Right kidney (tissue), 1 donor: Measurements from ENCODE around the gene SSBP4.

Experiments
- DNase-seq: peaks from one replicate; pipeline ENCODE4 v3.0.0-alpha.2; 2016

Gene SSBP4

DNA sequence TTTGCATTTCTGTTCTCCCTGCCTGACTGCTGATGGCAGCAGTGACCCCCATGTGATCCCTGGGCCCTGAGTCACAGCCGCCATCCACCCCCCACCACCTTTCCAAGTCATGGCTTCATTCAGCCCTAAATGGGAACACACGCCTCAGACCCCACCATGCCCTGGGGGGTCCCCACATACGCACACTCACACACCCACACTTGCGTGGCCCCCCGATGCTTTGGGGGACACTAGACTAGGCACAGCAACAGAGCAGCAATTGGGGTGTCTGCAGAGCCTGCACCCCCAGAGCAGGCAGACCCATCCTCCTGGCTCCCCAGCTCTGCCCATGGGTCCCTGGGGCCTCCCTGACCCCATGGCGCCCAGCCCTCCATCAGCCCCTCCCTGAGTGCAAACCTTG lies 24.2 kb downstream of the SSBP4 start:
- DNase-seq = no peak

DNA sequence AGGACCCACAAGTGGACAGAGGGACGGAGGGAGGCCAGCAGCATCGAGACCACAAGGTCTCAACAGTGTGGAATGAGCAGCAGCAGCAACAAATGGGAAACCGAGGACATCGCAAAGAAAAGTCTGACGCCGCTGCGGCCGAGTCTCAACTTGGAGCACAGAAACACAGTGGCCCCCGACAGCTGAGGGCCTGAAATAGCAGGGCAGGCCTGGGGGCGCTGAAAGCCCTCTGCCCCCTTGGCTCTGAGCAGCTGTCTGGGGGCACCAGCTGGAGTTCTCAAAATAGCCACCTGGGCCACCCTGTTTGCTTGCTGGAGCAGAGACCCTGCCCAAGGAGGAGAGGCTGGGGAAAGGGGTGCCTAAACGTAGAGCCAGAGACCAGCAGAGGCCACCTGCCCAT lies 24.6 kb downstream of the SSBP4 start:
- no peak for DNase-seq

DNA sequence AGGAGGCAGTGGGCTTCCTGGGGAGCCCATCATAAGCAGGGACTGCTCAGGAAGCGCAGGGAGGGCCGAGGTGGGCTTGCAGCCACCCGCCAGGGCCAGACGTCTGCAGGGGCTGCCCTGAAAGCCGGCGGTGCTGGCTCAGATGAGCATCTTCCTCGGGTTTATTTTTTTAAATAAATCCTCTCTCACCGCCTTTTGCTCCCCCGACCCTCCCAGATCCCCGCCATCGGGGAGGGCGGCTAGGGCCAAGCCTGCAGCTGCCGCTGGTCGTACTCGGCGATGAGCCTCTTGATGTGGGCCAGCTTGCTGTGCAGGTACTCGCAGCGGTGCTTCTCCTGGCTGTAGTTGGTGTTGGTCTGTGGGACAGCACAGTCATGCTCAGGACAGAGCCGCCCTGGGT lies 25.3 kb downstream of the SSBP4 start:
- no peak for DNase-seq

DNA sequence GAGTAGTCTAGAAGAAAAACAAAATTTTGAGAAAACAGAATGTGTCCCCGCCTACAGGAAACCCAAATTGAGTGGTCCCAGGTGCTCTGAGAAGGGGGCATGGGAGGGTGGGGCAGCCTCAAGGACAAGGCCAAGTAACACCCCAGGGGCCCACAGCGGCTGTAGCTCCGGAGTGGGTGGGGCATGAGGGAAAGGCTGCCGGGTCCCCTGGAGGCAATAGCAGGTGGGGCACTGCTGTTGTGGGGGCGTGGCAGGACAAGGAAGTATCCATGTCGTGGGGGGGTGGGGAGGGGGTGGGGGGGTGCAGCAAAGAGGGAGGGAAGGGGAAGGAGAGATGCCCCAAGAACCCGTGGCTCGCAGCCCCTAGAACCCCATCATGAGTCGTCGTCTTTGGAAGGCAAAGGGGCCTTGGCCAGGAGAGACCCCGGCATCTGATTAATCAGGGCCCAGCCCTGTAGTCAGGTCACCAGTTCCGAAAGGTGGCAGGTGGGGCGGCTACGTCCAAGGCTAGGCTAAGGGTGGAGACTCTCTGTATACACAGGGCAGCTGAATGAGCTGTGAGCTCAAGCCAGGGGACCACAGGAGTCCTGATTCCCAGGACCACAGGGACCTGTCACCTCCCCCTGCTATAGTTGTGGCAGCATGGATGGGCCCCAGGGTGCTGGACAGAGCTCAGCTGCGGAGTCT lies 26.2 kb downstream of the SSBP4 start:
- DNase-seq = no peak

DNA sequence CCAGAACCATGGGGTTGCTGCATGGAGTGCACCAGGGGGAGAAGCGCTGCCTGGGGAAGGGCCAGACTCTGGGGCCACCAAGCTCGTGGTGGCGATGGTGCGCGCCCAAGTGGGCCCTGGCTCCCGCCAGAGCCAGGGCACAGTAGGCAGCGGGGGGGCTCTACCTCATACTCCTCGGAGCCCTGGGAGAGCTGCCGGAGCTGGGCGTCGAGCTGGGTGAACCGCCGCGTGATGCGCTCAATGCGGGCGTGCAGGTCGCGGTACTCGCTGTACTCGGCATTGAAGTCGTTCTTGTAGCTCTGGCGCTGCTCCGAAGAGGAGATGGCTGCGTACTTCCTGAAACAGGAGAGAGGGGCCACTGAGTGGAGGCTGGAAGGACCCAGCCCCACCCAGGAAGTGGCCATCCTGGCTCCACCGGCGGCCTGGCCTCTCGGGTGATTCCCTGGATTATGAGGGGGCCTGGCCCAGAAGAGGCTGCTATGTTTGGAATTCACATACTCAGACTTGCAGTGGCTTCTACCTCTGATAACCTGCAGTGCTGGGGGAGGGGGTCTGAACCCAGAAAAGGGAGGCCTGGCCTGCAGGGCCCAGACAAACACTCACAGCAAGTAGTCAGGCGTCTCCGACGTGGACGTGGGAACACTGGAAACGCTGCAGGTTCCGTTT lies 27.1 kb downstream of the SSBP4 start:
- DNase-seq = no peak

DNA sequence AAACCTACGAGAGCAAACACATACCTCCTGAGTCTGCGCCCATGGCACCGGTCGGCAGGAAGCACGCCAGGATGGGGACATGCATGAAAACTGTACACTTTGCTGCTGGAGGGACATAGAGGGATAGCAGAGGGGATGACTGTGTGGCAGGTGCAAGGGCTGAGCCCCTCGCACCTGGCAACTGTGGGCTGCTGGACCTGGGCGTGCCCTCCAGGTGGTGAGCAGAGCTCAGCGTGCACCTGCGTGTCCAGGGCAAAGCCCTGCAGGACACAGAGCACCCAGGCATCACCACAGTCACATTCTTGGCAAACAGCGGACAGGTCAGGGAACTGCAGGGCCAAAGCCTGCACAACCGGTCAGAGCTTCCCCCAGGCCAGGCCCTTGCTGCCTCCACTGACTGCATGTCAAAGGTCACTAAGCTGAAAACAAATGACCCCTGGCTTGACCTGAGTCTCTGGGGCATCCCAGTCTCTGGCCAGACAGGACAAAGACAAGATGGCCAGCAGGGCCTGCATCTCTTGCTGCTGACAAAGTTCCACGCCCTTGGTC lies 27.7 kb downstream of the SSBP4 start:
- DNase-seq = no peak

DNA sequence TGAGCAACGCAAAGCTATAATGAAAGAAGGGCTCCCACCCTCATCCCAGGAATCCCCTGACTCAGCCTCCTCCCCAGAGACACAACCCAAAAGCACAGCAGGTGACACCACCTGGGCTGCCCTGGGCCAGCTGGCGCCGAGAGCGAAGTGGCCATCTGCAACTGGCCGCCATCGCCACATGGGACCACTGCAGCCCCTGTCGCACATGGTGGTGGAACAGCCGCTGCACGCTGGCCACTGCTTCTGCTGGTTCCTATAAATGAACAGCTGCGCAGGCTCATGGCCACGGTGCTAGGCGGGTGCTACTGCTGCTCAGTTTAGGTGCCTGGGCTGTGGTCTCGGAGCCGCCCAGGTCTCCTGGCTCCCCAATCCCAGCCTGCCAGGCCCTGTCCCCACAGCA lies 30.4 kb downstream of the SSBP4 start:
- no peak for DNase-seq

DNA sequence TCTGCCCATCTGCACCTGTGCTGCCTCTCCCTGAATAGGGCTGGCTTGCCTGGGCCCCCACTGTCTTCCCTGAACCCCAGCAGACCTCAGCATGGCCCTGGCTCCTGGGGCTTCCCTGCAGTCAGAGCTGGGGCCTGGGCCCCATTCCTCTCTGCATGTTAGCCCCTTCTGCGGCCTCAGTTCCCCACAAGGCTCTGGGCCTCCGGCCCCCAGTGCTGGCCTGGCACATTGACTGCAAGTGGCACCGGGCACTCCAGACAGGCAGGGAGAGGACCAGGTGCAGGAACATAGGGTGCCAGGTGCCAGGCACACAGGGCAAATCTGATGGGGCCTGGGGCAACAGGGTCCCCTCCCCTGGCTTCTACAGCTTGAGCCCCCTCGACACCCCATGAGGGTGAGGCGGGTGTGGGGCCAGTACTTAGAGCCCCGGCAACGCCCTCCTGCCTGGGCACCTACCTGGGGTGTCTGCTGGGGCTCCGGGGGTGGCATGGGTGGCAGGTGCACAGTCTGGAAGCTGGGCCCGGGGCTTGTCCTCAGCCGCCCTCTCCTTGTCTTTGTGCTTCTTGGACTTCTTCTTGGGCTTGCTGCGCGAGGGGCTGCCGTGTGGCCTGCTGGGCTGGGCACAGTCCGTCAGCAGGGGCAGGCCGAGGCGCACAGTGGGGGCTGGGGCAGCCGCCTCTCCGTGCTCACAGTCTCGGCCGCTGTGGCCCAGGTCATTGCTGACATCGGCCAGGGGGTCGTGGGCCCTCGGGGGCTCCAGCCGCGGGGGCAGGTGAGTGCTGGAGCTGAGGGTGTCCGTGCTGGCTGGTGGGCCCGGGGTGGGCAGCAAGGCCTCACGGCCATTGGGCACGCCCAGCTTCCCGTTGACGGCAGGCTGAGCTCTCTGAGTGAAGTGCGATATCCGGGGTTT lies 31.1 kb downstream of the SSBP4 start:
- no peak for DNase-seq

DNA sequence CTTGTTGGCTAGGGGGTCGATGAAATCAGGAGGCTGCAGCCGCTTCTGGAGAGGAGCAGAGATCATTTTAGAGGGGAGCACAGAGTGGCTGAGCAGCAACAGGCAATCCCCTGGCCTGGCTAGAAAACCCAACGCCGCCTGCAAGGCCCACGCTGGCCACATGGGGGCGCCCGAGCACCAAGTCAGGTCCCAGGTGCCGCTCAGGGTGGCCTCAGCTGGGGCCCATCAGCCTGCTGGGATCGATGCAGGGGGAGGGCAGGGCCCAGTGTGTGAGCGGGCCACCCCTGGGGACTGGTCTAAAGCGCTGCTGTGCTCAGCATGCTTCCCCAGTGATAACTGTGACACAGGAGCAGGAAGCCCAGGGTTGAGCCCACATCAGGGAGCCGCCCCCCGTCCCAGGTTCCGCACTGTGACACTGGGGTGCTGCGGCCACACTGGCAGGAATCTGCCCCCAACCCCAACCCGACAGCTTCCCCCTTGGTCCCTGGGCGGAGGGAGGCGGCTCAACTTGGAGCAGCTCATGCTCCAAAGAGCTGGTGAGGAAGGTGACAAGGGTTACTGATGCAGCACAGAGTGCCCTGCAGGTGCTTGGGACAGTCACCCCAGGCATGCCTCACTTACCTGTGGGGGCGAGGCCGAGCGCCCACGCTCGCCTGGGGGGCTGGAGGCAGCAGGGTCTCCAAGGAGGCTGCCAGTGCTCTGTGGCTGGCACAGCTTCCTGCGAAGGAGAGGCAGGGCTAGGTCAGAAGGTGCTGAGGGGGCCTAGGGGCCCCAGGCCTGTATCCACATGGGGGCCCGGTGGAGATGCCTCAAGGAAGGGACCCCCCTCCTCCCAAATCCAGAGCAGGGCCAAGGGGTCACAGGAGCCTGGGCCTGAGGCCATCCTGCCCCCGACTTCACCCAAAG lies 32.0 kb downstream of the SSBP4 start:
- peak; percentile 71 for DNase-seq

DNA sequence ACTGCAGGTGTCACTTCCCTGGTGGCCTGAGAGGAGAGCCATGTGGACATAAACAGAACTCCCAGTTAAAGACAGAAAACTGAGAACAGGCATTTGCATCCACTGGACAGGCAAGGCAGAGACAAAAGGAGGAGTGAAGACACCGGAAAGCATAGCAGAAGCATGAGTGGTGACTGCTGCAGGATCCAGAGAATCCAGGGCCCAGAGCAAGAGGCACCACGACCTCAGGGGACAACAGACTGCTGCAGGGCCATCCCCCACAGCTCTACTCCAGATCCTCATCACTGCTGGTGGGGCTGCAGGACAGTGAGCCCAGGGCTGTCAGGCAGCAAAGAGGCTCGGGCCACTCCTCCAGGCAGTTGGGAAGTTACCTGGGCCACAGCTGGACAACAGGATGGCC lies 33.2 kb downstream of the SSBP4 start:
- DNase-seq = no peak

DNA sequence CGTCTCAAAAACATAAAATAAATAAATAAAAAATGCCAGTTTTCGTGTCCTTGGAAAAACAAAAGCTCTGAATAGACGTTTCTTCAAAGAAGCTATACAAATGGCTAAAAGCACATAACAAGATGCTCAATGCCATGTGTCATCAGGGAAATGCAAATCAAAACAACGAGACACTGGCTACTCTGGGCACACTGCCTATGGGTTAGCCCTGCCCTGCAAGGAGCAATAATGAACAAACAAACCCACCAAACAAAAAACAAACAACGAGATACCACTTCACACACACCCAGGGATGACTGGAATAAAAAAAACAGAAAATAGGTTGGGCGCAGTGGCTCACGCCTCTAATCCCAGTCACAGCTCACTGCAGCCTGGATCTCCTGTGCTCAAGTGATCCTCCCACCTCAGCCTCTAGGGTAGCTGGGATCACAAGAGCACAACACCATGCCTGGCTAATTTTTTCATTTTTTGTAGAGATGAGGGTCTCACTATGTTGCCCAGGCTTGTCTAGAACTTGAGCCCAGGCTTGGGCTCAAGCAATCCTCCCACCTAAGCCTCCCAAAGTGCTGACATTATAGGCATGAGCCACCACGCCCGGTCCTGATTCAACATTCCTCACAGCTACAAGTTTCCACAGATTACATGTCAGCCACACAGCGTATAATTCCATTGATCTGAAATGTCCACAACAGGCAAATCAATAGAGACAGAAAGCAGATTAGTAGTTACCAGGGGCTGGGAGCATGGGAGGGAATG lies 34.2 kb downstream of the SSBP4 start:
- DNase-seq = no peak

DNA sequence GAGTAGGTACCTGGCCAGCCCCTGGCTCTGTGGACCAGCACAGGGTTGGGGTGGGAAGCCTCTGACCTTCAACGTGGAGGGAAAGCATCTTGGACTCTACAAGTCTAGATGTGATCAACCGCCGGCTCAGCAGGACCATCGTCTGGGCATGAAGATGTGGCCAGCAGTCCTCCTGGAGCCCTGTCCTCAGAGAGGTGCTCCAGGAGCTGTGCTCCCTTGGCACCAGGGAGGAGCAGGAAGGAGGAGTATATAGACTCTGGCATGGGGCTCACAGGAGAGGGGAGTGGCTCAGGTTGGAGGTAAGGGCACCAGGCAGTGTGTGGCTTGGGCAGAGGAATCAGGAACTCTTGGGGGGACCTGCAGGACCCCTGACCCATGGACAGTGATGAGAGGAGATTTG lies 37.1 kb downstream of the SSBP4 start:
- no peak for DNase-seq

DNA sequence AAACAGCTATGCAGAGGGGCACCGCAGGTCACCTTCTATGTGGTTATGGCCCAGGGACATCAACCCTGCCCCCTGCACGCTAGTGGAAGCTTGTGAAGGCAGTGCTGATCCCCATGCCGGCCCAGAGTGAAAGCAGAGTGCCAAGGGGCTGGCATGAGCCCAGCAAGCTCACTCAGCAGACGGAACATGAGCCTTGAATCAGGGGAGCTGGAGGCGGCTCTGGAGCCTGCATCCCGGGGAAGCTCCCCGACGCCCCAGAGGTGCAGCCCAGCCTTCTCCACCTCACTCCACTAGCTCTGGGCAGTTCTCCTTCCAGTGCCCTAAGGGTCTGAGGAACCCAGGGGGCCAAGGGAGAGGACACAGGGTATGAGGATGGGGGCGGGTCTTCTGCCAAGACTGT lies 37.8 kb downstream of the SSBP4 start:
- no peak for DNase-seq

DNA sequence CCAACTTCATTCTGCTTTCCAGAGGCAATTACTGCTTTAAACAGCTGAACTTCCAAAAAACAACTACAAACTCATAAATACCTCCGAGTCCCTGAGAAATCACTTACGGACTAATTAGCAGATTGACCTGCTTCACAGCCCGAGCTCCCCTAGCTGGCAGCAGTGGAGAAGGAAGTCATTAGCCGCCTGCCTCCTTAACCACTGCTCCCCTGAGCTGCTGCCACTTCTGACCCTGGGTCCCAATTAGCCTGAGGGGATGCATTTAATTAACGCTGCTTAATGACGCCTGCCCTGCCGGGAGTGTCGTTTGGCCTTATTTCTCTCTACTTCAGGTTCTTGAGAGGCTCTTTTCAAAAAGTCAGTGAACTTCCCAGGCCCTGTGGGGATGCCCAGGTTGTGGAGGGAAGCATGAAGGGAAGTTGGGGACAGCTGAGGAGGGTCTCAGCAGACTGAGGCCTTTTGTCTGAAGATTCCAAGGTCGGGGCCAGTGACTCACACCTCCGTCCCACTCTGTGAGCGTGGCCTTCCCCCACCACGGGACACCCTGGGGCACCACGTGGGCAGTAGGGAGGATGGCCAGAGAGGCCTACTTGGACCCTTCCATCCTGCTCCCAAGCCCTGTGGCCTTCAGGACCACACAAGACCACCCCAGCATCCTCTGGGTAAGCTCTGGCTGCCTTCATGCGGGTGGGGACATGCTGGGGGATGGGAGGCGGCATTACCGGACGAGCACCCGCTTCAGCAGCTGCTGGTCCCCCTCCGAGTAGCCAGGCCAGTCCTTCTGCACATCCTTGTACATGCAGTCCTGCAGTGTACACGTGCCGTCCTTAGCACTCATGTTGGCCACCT lies 38.5 kb downstream of the SSBP4 start:
- no peak for DNase-seq

DNA sequence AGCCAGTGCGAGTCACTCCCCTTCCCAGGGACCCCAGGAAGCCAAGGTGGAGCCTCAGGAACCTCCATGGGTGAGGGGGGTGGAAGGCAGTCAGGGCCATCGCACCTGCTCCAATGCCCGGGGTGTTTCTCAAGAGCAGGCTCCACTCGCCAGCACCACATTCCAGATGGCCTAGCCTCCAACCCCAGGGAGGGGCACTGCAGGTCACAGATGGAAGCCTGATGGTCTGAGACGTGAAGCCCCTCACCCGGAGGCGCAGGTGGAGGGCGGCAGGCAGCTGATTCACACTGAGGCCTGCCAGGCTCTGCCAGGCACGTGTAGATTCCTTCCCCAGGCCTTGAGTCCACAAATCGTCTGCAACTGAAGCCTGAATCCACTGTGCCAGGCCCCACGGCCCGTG lies 41.7 kb downstream of the SSBP4 start:
- DNase-seq = no peak

DNA sequence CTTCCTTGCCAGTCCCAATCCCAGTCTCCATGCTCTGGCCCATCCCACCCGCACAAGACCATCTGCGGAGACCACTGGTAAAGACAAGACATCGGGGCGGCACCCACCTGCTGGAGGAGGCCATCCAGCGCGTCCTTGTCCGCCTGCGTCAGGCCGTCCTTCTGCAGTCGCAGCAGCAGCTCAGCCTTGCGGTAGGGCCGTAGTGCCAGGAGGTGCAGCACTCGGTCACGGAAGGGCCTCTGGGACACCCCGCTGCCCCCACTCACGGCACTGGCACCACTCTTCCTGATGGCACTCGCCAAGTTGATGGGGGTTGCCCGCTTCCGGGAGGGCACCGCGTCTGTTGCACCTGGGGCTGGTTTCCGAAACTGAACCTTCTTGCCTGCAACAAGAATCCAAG lies 42.3 kb downstream of the SSBP4 start:
- DNase-seq = no peak

DNA sequence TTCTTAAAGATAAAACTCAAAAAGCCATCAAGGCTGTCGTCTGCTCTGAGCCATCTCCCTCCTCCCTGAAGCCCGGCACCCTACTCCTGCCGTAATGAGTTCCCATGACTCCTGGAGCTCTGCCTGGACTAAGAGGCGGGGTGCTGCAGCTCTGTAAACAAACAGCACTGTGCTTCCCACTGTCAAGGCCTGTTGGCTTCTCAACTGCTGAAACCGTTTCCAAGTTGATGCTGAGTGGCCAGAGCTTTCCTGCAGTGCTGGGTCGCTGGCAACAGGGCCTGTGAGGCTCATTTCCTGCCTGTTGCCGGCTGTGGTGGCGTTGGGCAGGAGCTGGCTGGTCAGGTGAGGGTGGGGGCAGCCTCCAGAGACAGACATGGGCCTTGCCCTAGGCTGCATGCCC lies 45.4 kb downstream of the SSBP4 start:
- DNase-seq = no peak

DNA sequence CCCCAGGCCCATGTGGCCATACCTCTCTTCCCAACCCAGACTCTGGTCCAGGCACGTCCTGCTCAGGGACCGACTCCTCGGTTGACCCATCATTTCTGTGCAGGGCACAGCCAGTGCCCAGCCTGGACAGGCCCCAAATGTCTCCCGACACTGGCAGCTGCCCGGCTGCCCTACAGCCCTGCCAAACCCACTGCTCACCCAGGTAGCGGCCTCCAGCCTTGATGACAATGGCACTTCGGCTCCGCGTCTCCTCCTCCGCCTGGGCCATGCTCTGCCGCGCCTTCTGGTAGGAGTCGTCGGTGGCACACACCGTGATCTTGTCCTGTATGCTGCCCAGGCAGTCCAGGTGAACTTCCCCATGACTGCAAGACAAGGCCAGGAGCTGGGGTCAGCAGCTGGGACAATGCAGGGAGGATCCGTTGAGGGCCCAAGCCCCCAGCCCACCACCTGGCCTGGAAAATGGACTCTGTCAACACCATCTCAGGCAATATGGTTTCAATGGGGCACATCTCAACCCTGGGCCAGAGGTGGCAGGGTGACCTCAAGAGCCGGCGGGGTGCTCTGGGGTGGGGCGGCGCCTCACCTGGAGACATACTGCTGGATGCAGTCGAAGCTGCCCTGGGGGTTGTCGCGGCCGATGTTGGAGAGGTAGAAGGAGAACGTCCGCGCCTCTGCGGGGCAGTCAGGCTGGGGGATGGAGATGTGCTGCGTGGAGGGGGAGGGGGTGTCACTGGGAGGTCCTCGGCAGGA lies 46.2 kb downstream of the SSBP4 start:
- DNase-seq = no peak

DNA sequence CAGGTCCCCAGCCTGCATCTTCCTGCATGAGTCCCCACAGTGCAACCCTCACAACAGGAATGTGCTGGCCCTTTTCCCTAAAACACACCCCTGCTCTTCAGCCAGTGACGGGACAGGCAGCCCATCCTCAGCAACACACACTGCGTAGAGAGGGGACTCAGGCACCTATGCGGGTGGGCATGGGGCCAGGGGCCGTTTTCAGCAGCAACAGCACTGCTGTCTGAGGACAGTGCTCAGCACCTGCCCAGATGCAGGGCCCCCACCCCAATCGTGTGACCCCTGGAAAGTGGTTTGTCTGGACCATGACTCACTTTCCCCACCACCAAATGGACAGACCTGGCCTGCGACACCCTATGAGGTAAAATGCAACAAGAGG lies 46.8 kb downstream of the SSBP4 start:
- no peak for DNase-seq

DNA sequence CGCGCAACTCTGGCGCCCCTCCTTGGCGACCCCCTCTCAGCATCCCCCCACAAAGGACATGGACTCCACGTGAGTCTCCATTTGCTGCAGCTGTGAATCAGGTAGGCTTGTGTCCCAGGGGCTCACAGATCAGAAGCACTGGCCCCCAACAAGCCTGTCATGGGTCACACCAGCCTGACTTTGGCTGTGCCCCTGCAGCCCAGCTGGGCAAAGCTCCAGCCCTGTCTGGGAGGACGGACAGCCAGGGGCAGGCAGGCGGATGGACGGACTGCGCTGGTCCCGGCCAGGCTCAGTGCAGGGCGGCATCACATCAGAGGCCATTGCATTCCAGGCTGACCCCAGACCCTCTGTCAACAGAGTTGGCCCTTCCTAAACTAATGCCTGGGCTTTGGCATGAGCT lies 47.2 kb downstream of the SSBP4 start:
- DNase-seq = no peak
